ENCODE measurements around the gene PHOSPHO2. TPM values are rescaled to one million over a fixed set of nuclear protein-coding genes. Genes with fewer than 3 reads are reported as not detected.

PHOSPHO2 gene, protein sequence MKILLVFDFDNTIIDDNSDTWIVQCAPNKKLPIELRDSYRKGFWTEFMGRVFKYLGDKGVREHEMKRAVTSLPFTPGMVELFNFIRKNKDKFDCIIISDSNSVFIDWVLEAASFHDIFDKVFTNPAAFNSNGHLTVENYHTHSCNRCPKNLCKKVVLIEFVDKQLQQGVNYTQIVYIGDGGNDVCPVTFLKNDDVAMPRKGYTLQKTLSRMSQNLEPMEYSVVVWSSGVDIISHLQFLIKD
- 2.5 and 3.6 TPM in 2 replicates for total RNA-seq

DNA sequence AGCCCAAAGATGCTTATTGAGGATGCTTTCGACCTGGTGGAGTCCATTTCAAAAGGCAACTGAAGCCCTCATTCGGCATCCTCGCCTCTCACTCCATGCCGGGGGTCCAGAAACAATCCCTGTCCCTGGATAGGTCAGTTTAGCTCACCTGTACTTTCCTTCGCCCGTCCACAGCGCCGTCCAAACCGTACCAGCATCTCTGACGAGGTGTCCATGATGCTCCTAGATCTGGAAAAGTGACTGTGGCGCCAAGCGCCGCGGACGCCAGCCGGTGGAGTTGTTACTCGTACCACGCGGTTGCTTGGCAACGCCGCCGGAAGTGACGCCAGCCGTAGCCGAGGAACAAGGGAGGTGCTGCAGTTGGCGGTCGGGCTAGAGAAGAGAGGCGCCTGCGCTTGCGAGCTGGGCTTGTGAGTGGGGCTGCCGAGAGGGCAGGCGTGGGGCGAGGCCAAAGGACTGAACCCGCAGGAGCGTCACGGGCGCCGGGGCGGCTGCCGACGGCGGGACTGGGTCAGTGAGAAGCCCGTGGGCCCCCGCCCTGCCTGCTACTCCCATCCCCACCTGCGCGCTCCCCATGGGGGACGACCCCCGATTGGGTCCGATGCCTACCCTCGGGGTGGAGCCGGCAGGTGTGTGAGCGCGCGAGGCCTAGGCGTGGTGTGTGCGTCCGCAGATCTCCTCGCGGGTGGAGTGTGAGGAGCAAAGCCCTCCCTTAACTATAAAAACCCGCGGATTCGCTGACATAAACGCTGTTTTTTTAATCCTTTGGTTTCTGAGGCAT, at the start of gene PHOSPHO2, which contains the start of gene CFAP210:
PHOSPHO2 (plus strand) TSS at position 357 of the 781 bp plus-strand sequence. CDS start 6,503 bp downstream, outside the sequence.
CFAP210 (minus strand) TSS at position 293 of the 781 bp plus-strand sequence; CDS start at position 215, 78 bp downstream.

Other genes starting within 250 kb of the PHOSPHO2 start
- 3.6 and 4.4 TPM in 2 replicates for gene BBS5, start 215.0 kb upstream of the PHOSPHO2 start, total RNA-seq
- gene KLHL41, start 184.8 kb upstream of the PHOSPHO2 start, total RNA-seq, result under 0.01 TPM in 2 replicates
- gene FASTKD1, start 120.6 kb upstream of the PHOSPHO2 start, total RNA-seq, result 7.2 and 8.3 TPM in 2 replicates
- gene PPIG, start 110.1 kb upstream of the PHOSPHO2 start, total RNA-seq, result 11.2 and 11.6 TPM in 2 replicates
- gene CFAP210, start 64 bp upstream of the PHOSPHO2 start, total RNA-seq, result under 0.01 TPM in 1 of 2 replicates, not detected in the other
- gene KLHL23, start 39.4 kb downstream of the PHOSPHO2 start, total RNA-seq, result 9.4 and 14.3 TPM in 2 replicates
- gene SSB, start 104.4 kb downstream of the PHOSPHO2 start, total RNA-seq, result 28.9 and 39.9 TPM in 2 replicates
- 34.2 and 42.3 TPM in 2 replicates for gene METTL5, start 130.4 kb downstream of the PHOSPHO2 start, total RNA-seq
- 11.3 and 12.5 TPM in 2 replicates for gene UBR3, start 133.0 kb downstream of the PHOSPHO2 start, total RNA-seq

Data from mesangial cell (primary cell).